Breast epithelium (tissue), 4 donors: ENCODE data around the gene GCNT2. TPM values are rescaled to one million over a fixed set of nuclear protein-coding genes. Genes with fewer than 3 reads are reported as not detected.

Experiments used
- DNase-seq, 2 donors: peaks; one replicate each; pipeline ENCODE4 v3.0.0-alpha.2; 2019; ENCODE audit warnings: low spot score in 2 of 2
- H3K27ac ChIP-seq, 2 donors: fragments of 200-600 bp; sonication (generic) in 1 of 2; one replicate each; pipeline ENCODE4 v1.5.1; 2016 to 2019; ENCODE audit warnings: mild to moderate bottlenecking in 1 of 2
- H3K27me3 ChIP-seq, 2 donors: fragments of 200-600 bp; sonication (generic) in 1 of 2; one replicate each; pipeline versions ENCODE4 v1.5.1 to v1.6.0; 2017 to 2019; ENCODE audit warnings: control low read depth in 1 of 2, mild to moderate bottlenecking in 1 of 2
- H3K36me3 ChIP-seq: fragments of 200-600 bp; one replicate; pipeline ENCODE4 v1.5.1; 2019
- H3K4me1 ChIP-seq, 2 donors: fragments of 200-600 bp; sonication (generic); one replicate each; pipeline ENCODE4 v1.5.1; 2016 to 2019; ENCODE audit warnings: control low read depth in 1 of 2
- H3K4me3 ChIP-seq, 3 donors: fragments of 200-600 bp; sonication (generic); 1 replicate in 2 of 3; 2 replicates in 1 of 3; pipeline ENCODE4 v1.5.1; 2016 to 2019; ENCODE audit warnings: mild to moderate bottlenecking in 3 of 3, moderate library complexity in 2 of 3
- H3K9me3 ChIP-seq, 2 donors: fragments of 200-600 bp; sonication (generic) in 1 of 2; one replicate each; pipeline ENCODE4 v1.5.1; 2016 to 2019; ENCODE audit warnings: control low read depth in 1 of 2
- POLR2A ChIP-seq: fragments of 450-650 bp; IDR thresholded peaks from one replicate; pipeline ENCODE4 v1.6.1; 2016; ENCODE audit warnings: antibody characterized with exemption, mild to moderate bottlenecking, moderate library complexity
- POLR2AphosphoS5 ChIP-seq, 3 donors: sonication (generic); formaldehyde crosslinking; IDR thresholded peaks; one replicate each; pipeline ENCODE4 v1.6.1; 2017; ENCODE audit warnings: antibody characterized with exemption in 3 of 3
- intact Hi-C: fragments of 100-400 bp; cut with DNase I; formaldehyde crosslinking; loops from one replicate; pipeline ENCODE4 v1.15.1; 2023; ENCODE audit warnings: low total_unique reads
- total RNA-seq, 3 donors: library from RNA; depleted of rRNA; stranded (reverse); fragments of >200 nt; gene quantifications; one replicate each; pipeline ENCODE4 v1.1.0, GENCODE V29; 2016
- TF ChIP-seq, protein P1 (sequence below), 3 donors: fragments of 450-650 bp; IDR thresholded peaks; one replicate each; pipeline ENCODE4 v1.5.1; 2016 to 2017; ENCODE audit warnings: antibody characterized with exemption in 3 of 3, mild to moderate bottlenecking in 3 of 3, moderate library complexity in 3 of 3

GCNT2 gene
- total RNA-seq, 3 donors from 2014 or later: 1.4 to 22.0 (median 13.4) TPM

DNA sequence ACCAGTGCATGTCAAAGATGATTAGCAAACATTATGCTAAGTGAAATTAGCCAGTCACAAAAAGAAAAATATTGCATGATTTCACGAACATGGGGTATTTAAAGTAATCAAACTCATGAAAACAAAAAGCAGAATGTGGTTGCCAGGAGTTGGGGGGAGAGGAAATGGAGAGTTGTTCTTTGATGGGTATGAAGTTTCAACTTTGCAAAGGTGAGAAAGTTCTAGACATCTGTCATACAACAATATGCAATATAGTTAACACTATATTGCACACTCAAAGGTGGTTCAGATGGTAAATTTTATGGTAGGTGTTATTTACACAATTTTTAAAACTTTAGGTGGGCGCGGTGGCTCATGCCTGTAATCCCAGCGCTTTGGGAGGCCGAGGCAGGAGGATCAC, 13.4 kb upstream of the GCNT2 start:
- Histone ChIP-seq H3K4me1 (no peaks in the 10 kb centered on the region), H3K27me3 (no peaks in the 10 kb centered on the region), H3K36me3 (no peaks in the 10 kb centered on the region), H3K9me3 (no peaks in the 10 kb centered on the region), H3K4me3 (no peak overlapping the region), H3K27ac (no peak overlapping the region)
- intact Hi-C loops: no loop called here
- TF ChIP-seq POLR2A (no peak), POLR2AphosphoS5 (IDR thresholded peaks at IDR 0.05) (no peak)
- TF ChIP-seq, protein P1, sequence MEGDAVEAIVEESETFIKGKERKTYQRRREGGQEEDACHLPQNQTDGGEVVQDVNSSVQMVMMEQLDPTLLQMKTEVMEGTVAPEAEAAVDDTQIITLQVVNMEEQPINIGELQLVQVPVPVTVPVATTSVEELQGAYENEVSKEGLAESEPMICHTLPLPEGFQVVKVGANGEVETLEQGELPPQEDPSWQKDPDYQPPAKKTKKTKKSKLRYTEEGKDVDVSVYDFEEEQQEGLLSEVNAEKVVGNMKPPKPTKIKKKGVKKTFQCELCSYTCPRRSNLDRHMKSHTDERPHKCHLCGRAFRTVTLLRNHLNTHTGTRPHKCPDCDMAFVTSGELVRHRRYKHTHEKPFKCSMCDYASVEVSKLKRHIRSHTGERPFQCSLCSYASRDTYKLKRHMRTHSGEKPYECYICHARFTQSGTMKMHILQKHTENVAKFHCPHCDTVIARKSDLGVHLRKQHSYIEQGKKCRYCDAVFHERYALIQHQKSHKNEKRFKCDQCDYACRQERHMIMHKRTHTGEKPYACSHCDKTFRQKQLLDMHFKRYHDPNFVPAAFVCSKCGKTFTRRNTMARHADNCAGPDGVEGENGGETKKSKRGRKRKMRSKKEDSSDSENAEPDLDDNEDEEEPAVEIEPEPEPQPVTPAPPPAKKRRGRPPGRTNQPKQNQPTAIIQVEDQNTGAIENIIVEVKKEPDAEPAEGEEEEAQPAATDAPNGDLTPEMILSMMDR (IDR thresholded peaks at IDR 0.05): no peak
- no peak for DNase-seq

GRCh38 chr6:10510592-10511367, 10.4 kb upstream of the GCNT2 start:
- H3K36me3 ChIP-seq: no peaks in the 10 kb centered on the region
- H3K27me3 ChIP-seq: no peaks in the 10 kb centered on the region
- DNase-seq: peak; percentile 53 to 67
- TF ChIP-seq, protein P1 (IDR thresholded peaks at IDR 0.05): peak in 2 of 3 donors; percentile 59 to 70
- TF ChIP-seq POLR2AphosphoS5 (IDR thresholded peaks at IDR 0.05): no peak
- TF ChIP-seq POLR2A: no peak
- intact Hi-C loops: no loop called here
- no peaks in the 10 kb centered on the region for H3K4me1 ChIP-seq
- H3K4me3 ChIP-seq: no peak overlapping the region
- no peaks in the 10 kb centered on the region for H3K9me3 ChIP-seq
- H3K27ac ChIP-seq: peak overlapping the region in 1 of 2 donors; percentile 7

GRCh38 chr6:10511477-10511876, 9.7 kb upstream of the GCNT2 start:
- DNase-seq: no peak
- no peaks in the 10 kb centered on the region for H3K36me3 ChIP-seq
- H3K27me3 ChIP-seq: no peaks in the 10 kb centered on the region
- no peaks in the 10 kb centered on the region for H3K9me3 ChIP-seq
- H3K4me1 ChIP-seq: no peaks in the 10 kb centered on the region
- no peak overlapping the region for H3K4me3 ChIP-seq
- H3K27ac ChIP-seq: peak overlapping the region in 1 of 2 donors; percentile 7
- intact Hi-C loops: no loop called here
- TF ChIP-seq, protein P1 (IDR thresholded peaks at IDR 0.05): no peak
- TF ChIP-seq POLR2AphosphoS5 (IDR thresholded peaks at IDR 0.05): no peak
- TF ChIP-seq POLR2A: no peak

DNA sequence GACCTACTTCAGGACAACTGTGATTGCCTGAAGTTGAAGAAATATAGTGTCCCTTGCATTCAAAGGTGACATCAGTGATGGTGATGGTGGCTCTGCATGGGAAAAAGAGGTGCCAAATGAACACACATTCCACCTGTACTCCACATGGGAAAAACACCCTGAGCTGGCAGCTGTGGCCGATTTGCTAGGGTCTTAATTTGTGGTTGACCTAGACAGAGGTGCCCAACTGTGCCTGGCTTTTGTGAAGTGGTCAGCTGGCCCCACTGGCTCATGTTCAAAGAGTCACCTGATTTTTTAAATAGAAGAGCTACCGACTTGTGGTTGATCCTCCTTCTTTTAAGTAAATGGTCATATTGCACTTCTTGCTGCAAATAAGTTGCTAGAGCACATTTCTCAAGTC, 7.6 kb upstream of the GCNT2 start:
- Histone ChIP-seq H3K9me3 (no peaks in the 10 kb centered on the region), H3K4me3 (no peak overlapping the region), H3K36me3 (no peaks in the 10 kb centered on the region), H3K27ac (no peak overlapping the region), H3K27me3 (no peaks in the 10 kb centered on the region), H3K4me1 (no peaks in the 10 kb centered on the region)
- TF ChIP-seq POLR2A (no peak), POLR2AphosphoS5 (IDR thresholded peaks at IDR 0.05) (no peak)
- TF ChIP-seq, protein P1 (IDR thresholded peaks at IDR 0.05): no peak
- intact Hi-C loops: loop anchor here (1.0 kb wide), 1 partner anchor 16 kb away; no protein-coding TSS in a partner anchor
- no peak for DNase-seq

DNA sequence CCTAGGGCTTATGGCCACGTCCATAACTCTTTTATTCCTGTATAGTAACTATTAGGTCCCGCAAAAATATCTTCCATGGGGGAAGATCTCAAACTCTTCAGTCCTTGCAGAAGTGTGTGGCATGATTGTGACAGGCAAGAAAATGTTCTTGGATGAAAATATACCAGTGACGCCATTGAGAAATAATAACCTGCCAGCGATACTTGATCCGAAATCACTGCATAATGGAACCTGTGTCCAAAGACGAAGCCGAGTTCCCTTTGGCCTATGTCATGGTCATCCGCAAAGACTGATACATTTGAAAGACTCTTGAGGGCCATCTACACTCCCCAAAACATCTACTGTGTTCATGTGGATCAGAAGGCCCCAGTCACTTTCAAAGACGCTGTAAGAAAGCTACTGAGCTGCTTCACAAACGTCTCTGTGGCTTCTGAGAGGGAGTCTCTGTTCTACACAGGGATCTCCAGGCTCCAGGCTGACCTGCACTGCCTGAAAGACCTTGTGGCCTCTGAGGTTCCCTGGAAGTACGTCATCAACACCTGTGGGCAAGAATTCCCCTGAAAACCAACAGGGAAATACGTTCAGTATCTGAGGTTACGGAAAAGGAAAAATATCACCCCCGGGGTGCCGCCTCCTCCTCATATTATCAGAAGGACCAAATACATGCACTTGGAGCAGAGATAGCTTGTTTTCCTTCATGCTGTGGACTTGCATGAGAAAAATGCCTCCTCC, 6.9 kb upstream of the GCNT2 start:
- DNase-seq: no peak
- intact Hi-C loops: no loop called here
- TF ChIP-seq POLR2A (no peak), POLR2AphosphoS5 (IDR thresholded peaks at IDR 0.05) (no peak)
- TF ChIP-seq, protein P1 (IDR thresholded peaks at IDR 0.05): no peak

More for the DNA sequence above, 6.9 kb upstream of the GCNT2 start:
- H3K27ac ChIP-seq: no peak overlapping the region
- H3K4me1 ChIP-seq: no peaks in the 10 kb centered on the region
- H3K36me3 ChIP-seq: no peaks in the 10 kb centered on the region
- no peaks in the 10 kb centered on the region for H3K9me3 ChIP-seq
- no peaks in the 10 kb centered on the region for H3K27me3 ChIP-seq
- H3K4me3 ChIP-seq: no peak overlapping the region
